GM19035 (cell line): ENCODE measurements around the gene EEF1AKMT4.

ENCODE experiments used
- ATAC-seq: cut with Tn5 transposase; IDR thresholded peaks from one replicate; pipeline ENCODE4 v1.9.1; 2021; ENCODE audit not compliant: unreplicated experiment

The EEF1AKMT4 gene

DNA sequence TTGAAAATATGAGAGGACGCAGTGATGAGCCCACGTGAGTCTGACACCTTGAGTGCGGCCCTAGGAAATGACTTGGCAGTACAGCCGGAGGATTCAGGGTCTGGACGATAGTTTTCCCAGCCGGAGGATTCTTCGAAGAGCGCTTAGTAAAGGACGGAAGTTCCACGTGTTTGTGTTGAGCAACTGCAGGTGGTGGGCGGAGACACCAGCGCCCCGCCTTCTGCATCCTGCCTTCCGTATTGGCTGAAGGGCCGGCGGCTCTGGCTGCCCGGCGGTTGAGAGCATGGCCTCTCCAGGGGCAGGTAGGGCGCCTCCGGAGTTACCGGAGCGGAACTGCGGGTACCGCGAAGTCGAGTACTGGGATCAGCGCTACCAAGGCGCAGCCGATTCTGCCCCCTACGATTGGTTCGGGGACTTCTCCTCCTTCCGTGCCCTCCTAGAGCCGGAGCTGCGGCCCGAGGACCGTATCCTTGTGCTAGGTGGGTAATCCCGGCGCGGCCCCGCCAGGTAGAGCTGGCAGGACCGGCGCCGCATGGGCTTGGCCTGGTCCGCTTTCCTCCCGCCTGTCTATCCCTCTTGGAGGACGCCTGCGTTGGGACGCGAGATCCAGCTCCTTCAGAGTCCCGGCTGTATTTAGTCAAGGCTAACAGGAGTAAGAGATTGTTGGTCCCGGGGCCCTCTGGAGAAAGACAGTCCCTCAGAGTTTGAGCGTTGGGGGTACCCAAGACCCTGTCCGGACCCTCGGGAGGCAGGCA is at the start of gene EEF1AKMT4:
Gene EEF1AKMT4 (plus strand): TSS at position 261 of the 755 bp plus-strand sequence. CDS start 23 bp downstream, at position 284.
- peak; percentile 88 for ATAC-seq

DNA sequence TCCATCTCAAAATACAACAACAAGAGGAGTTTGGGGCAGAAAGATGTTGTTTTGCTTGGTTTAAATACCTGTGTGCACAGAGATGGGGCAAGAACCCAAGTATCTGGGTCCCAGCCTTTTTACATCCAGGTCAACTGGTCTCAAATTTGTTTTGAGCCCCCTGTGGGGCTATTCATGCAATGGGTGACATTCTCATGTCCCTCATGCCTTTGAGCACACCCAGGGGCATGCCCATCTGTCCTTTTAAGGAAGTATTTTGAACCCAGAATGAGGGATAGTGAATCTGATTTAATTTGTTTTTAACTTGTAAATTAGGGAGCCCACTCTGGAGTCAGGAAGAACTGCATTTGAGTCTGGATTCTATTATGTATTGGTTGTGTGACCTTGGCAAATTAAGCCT is 48.6 kb upstream of the EEF1AKMT4 start:
- no peak for ATAC-seq

GRCh38 chr3:184203526-184203925 is 45.9 kb upstream of the EEF1AKMT4 start:
- ATAC-seq: no peak

DNA sequence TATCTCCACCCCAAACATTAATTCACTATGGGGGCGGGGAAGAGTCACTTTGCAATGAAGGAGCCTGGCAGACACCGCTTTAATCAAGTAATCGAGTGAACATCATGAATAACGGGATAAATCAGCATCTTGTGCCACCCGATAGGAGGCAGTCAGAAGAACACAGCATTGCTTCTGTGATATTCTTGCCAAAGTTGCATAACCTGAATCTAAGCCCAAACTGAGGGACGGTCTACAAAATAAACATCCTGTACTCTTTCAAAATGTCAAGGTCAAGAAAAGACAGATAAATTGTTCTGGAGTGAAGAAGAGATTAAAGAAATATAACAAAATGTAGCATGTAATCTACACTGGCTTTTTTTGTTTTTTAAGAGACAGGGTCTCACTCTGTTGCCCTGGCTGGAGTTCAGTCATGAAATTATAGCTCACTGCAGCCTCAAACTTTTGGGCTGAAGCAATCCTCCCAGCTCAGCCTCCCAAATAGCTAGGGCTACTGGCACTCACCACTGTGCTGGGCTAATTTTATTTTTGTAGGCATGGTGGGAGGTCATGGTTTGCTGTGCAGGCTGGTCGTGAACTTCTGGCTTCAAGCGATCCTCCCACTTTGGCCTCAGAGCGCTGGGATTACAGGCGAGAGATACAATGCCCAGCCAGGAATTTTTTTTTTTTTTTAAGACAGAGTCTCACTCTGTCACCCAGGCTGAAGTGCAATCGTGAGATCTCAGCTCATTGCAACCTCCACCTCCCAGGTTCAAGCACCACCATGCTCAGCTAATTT is 40.1 kb upstream of the EEF1AKMT4 start:
- ATAC-seq: no peak

DNA sequence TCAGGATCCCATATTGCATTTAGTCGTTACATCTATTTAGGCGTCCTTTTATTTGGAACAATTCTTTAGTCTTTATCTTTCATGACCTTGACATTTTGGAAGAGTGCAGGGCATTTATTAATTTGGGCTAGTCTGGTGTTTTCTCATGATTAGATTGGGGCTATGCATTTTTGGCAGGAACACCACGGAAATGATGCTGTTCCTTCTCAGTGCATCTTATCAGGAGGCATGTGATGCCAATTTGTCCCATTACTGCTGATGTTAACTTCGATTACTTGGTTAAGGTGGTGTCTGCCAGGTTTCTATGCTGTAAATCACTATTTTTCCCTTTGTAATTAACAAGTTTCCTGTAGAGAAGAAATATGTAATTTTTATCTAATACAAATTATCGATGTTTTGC is 38.2 kb upstream of the EEF1AKMT4 start:
- no peak for ATAC-seq

DNA sequence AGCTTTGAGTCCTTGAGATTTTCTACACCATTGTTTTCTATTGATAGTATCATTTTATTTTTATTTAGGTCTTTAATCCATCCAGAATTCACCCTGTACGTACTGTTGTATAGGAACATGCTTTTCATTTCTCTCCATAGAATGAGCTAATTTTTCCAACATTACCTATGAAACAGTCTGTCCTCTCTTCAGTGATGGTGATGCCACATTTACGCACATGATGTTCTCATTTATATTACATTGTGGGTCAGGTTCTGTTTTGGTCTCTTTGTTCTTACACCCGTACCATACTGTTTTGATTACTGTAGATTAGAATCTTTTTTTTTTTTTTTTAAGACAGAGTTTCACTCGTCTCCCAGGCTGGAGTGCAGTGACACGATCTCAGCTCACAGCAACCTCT is 37.8 kb upstream of the EEF1AKMT4 start:
- no peak for ATAC-seq

- no peak for ATAC-seq
Measured at GRCh38 chr3:184218814-184219213, 30.7 kb upstream of the EEF1AKMT4 start.

- ATAC-seq: no peak
Measured at GRCh38 chr3:184222521-184222920, 27.0 kb upstream of the EEF1AKMT4 start.

DNA sequence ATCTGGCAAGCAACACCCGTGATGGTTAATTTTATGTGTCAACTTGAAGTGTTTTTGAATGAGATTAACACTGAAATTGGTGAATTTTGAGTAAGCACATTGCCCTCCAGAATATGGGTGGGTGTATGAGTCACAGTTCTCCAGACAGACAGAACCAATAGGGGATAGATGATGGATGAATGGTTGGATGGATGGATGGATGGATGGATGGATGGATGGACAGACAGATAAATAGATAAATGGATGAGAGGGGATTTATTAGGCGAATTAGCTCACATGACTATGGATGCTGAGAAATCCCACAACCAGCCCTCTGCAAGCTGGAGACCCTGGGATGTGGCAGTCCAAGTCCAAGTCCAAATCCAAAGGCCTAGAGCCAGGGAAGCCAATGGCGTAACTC is 25.5 kb upstream of the EEF1AKMT4 start:
- no peak for ATAC-seq

- ATAC-seq: no peak
Measured at GRCh38 chr3:184227481-184227935, 22.0 kb upstream of the EEF1AKMT4 start.

DNA sequence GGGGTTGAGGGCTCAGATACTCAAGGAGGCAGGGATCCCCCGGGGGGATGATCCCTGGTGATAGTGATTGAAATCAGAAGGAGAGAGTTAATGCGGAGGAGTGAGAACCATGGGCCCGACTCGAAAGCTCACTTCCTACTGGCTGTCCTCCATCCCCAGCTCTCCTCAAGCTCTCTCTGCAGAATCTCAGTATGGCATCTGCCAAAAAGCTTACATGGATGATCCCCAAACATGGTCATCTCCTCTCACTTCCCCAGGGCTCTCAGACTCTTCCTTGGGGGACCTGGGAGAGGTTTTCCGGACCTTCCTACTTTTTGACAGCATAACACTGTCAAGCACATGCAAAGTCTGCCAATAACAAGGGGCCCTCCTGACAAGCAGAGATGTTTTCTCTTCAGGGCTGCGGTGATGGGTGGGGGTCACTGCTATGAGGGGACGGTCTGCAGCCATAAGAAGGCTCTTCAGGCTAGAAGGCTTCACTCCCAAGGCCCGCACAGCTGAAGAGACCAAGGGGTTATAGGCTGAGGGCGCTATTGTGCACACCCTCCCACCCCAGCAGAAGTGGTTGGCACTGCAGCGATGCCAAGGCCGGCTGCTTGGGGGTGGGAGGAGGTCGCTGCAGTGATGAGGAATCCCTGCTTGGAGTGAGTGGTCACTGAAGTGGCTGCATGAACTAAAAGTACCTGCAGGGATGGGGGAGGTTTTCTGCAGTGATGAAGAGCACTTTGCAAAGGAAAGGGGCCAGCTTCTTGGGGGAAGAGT is 20.9 kb upstream of the EEF1AKMT4 start:
- no peak for ATAC-seq

DNA sequence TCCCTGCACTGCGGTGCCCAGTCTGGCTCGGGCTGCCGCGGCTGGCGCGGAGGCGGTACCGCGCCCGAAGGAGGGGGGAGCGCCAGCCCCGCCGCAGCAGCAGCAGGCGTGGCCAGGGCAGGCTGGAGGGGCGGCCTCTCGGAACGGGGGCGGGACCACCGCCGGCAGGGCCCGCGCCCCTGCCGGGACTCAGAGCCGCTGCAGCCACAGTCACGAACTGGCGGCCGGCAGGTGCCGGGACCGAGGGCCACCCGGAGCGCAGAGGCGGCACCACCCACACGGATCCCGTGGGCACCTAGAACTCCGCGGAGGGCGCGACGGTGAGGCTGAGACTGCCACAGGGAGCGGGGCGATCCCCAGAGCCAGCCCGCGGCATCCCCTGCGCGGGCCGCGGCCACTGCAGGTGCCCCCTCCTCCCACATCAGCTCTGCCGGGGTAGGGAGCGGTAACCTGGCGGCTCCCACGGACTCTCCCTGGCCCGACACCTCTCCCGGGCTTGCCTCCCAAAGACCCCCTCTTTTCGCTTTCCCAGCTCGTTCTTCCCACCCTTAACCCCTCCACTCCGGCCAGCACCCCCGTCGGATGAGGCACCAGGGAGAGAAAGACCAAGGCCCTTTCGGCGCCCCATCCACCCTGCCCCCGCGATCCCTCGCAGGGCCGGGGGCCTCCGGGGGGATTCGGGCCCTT is 19.9 kb upstream of the EEF1AKMT4 start, which contains the start of gene VWA5B2:
Gene VWA5B2 (plus strand): TSS at position 192 of the 687 bp plus-strand sequence. CDS start 944 bp downstream, outside the sequence.
- ATAC-seq: peak; percentile 73

- ATAC-seq: no peak
Measured at GRCh38 chr3:184230081-184230602, 19.3 kb upstream of the EEF1AKMT4 start.

DNA sequence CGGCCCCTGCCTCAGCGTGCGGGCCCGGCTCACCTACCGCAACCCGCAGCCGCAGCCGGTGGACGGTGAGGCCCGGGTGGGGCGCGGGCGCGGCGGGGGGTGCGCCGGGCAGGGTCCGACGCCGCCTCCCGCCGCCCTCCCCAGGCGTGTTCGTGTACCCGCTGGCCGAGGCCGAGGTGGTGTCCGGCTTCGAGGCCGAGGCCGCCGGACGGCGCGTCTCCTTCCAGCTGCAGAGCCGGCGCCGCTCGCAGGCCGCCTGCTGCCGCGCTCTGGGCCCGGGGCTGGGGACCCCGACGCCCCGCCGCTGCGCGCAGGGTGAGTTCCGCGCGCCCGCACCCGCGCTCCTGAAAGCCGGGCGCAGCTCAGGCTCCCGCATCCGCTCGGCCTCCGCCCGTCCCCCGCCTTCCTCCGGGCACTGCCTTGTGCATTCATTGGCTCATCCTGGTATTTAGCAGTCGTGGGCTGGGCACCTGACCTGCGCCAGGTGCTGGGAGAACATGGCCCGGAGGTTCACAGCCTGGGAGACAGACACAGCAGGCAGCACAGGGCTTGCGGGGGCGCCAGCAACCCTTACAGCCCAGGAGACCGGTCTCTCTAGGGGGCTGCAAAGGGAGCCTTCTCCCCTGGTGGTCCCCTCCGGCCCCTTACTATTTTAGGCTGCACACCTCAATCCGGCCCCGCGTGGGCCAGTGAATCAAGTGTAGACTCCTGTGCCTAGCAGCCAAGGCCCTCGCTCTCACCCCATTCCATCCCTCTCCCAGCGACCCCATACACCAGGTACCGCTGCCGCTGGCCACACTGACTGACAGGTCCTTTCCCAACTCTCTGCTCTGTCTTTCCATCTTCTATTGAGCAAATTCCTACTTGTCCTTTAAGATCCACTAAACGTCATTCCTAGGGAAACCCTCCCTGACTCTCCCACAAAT is 18.6 kb upstream of the EEF1AKMT4 start:
- ATAC-seq: no peak

- ATAC-seq: no peak
Measured at GRCh38 chr3:184231671-184232070, 17.8 kb upstream of the EEF1AKMT4 start.

DNA sequence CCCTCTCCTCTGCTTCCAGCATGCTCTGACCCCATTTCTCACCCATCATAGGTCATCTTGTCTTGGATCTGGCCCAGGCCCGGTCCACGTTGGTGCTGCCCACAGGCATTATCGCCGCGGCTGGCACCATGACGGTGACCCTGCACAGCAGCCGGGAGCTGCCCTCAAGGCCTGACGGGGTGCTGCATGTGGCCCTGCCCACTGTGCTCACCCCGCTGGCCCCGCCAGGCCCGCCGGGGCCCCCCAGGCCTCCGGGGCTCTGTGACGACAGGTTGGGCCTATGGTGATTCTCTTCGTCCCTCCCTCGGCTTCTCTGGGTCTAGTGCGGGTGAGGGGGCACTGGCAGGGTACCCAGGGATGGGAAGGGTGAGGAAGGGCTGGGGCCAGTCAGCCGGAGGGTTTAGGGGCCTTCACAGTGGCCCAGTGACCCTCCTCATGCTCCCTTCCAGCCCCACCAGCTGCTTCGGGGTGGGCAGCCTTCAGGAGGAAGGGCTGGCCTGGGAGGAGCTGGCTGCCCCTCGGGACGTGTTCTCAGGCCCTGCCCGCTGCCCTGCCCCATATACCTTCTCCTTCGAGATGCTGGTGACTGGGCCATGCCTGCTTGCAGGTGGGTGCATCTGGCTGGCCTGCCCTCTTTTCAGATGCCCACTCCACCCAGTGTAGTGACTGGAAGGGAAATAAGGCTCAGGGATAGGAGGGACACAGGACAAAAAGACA is 16.2 kb upstream of the EEF1AKMT4 start:
- no peak for ATAC-seq

- no peak for ATAC-seq
Measured at GRCh38 chr3:184234224-184234623, 15.2 kb upstream of the EEF1AKMT4 start.

GRCh38 chr3:184234671-184235380 is 14.6 kb upstream of the EEF1AKMT4 start:
- no peak for ATAC-seq
